Peyer's patch (tissue), 4 donors: Measurements from ENCODE around the gene TMEM238. TPM values are rescaled to one million over a fixed set of nuclear protein-coding genes. Genes with fewer than 3 reads are reported as not detected.

Experiments used
- DNase-seq, 3 donors: peaks; one replicate each; pipeline ENCODE4 v3.0.0-alpha.2; 2017 to 2019
- H3K27ac ChIP-seq, 4 donors: fragments of 200-600 bp; sonication (generic); one replicate each; pipeline ENCODE4 v1.5.1; 2016 to 2019
- H3K27me3 ChIP-seq, 2 donors: fragments of 200-600 bp; sonication (generic); one replicate each; pipeline ENCODE4 v1.5.1; 2019
- H3K36me3 ChIP-seq, 3 donors: fragments of 200-600 bp; sonication (generic); one replicate each; pipeline ENCODE4 v1.5.1; 2016 to 2019
- H3K4me1 ChIP-seq, 4 donors: fragments of 200-600 bp; sonication (generic); one replicate each; pipeline ENCODE4 v1.5.1; 2016 to 2019
- H3K4me3 ChIP-seq, 4 donors: fragments of 200-600 bp; sonication (generic); 1 replicate in 3 of 4; 2 replicates in 1 of 4; pipeline ENCODE4 v1.5.1; 2016 to 2019; ENCODE audit warnings: mild to moderate bottlenecking in 1 of 4
- H3K9me3 ChIP-seq, 4 donors: fragments of 200-600 bp; sonication (generic); one replicate each; pipeline ENCODE4 v1.5.1; 2016 to 2019; ENCODE audit warnings: mild to moderate bottlenecking in 1 of 4
- CTCF ChIP-seq, 6 experiments: fragments of 450-650 bp in 4 of 6; fragments of 200-600 bp in 2 of 6; sonication (generic) in 1 of 6; IDR thresholded peaks; one replicate each; pipeline ENCODE4 v1.5.1; 2017 to 2019; ENCODE audit warnings: antibody characterized with exemption in 6 of 6, mild to moderate bottlenecking in 3 of 6, moderate library complexity in 1 of 6
- POLR2A ChIP-seq, 2 donors: fragments of 450-650 bp; IDR thresholded peaks; one replicate each; pipeline ENCODE4 v1.5.1; 2017; ENCODE audit warnings: antibody characterized with exemption in 2 of 2, mild to moderate bottlenecking in 2 of 2, moderate library complexity in 2 of 2
- total RNA-seq, 4 donors: library from RNA; depleted of rRNA; stranded (reverse); fragments of >200 nt; gene quantifications; one replicate each; pipeline ENCODE4 v1.1.0, GENCODE V29; 2016

The TMEM238 gene
- total RNA-seq, 4 donors from 2014 or later, result 19.8 to 75.8 (median 61.6) TPM

- peak; percentile 97 to 99 (median 99) for DNase-seq
- Histone ChIP-seq H3K4me1 (peaks cover 8 to 54% (median 29%) of the 10 kb centered on the region in 4 donors), H3K27ac (peak overlapping the region; percentile 85 to 96 (median 91)), H3K36me3 (peaks cover 0 to 34% (median 0%) of the 10 kb centered on the region in 3 donors), H3K4me3 (peak overlapping the region; percentile 66 to 86 (median 81)), H3K9me3 (no peaks in the 10 kb centered on the region), H3K27me3 (no peaks in the 10 kb centered on the region)
- TF ChIP-seq CTCF (IDR thresholded peaks at IDR 0.05) (no peak), POLR2A (IDR thresholded peaks at IDR 0.05) (peak in 1 of 2 donors; percentile 25)
These were observed 1.0 kb upstream of the TMEM238 start for GRCh38 chr19:55384920-55385723.

GRCh38 chr19:55383279-55384130 is 587 bp downstream of the TMEM238 start:
- Histone ChIP-seq H3K27me3 (no peaks in the 10 kb centered on the region), H3K4me3 (peak overlapping the region; percentile 66 to 86 (median 81)), H3K27ac (peak overlapping the region; percentile 85 to 96 (median 91)), H3K36me3 (peaks cover 0 to 18% (median 0%) of the 10 kb centered on the region in 3 donors), H3K9me3 (no peaks in the 10 kb centered on the region), H3K4me1 (peaks cover 8 to 41% (median 26%) of the 10 kb centered on the region in 4 donors)
- TF ChIP-seq POLR2A (IDR thresholded peaks at IDR 0.05), result no peak
- TF ChIP-seq CTCF (IDR thresholded peaks at IDR 0.05), result peak in 3 of 6 experiments; percentile 44 to 67 (median 51)
- peak; percentile 47 to 78 (median 73) for DNase-seq

- peaks cover 5 to 34% (median 17%) of the 10 kb centered on the region in 4 donors for H3K4me1 ChIP-seq
- H3K36me3 ChIP-seq, result peaks cover 0 to 9% (median 0%) of the 10 kb centered on the region in 3 donors
- peak overlapping the region in 2 of 4 donors; percentile 78 to 84 for H3K4me3 ChIP-seq
- DNase-seq, result no peak
- TF ChIP-seq POLR2A (IDR thresholded peaks at IDR 0.05), result no peak
- TF ChIP-seq CTCF (IDR thresholded peaks at IDR 0.05), result no peak
- H3K27ac ChIP-seq, result no peak overlapping the region
- H3K27me3 ChIP-seq, result peaks cover 0 to 3% of the 10 kb centered on the region in 2 donors
- H3K9me3 ChIP-seq, result no peaks in the 10 kb centered on the region
These were observed 1.5 kb downstream of the TMEM238 start for GRCh38 chr19:55382522-55383054.

GRCh38 chr19:55382013-55382412 is 2.1 kb downstream of the TMEM238 start:
- DNase-seq, result no peak
- H3K27ac ChIP-seq, result no peak overlapping the region
- H3K36me3 ChIP-seq, result peaks cover 0 to 3% (median 0%) of the 10 kb centered on the region in 3 donors
- H3K4me1 ChIP-seq, result peaks cover 3 to 31% (median 11%) of the 10 kb centered on the region in 4 donors
- TF ChIP-seq CTCF (IDR thresholded peaks at IDR 0.05) (no peak), POLR2A (IDR thresholded peaks at IDR 0.05) (no peak)
- H3K9me3 ChIP-seq, result no peaks in the 10 kb centered on the region
- peaks cover 0 to 5% of the 10 kb centered on the region in 2 donors for H3K27me3 ChIP-seq
- no peak overlapping the region for H3K4me3 ChIP-seq

GRCh38 chr19:55379174-55379573 is 4.9 kb downstream of the TMEM238 start:
- no peaks in the 10 kb centered on the region for H3K36me3 ChIP-seq
- H3K4me3 ChIP-seq, result no peak overlapping the region
- DNase-seq, result no peak
- peaks cover 0 to 9% of the 10 kb centered on the region in 2 donors for H3K27me3 ChIP-seq
- H3K9me3 ChIP-seq, result no peaks in the 10 kb centered on the region
- TF ChIP-seq CTCF (IDR thresholded peaks at IDR 0.05) (no peak), POLR2A (IDR thresholded peaks at IDR 0.05) (no peak)
- H3K27ac ChIP-seq, result no peak overlapping the region
- peaks cover 0 to 21% (median under 1%) of the 10 kb centered on the region in 4 donors for H3K4me1 ChIP-seq
